HG02852 (cell line): Measurements from ENCODE around the gene SLC18A3.

Source experiments
- ATAC-seq: cut with Tn5 transposase; IDR thresholded peaks from one replicate; pipeline ENCODE4 v1.9.1; 2021; ENCODE audit warnings: mild to moderate bottlenecking, moderate library complexity; ENCODE audit not compliant: unreplicated experiment

SLC18A3 gene

DNA sequence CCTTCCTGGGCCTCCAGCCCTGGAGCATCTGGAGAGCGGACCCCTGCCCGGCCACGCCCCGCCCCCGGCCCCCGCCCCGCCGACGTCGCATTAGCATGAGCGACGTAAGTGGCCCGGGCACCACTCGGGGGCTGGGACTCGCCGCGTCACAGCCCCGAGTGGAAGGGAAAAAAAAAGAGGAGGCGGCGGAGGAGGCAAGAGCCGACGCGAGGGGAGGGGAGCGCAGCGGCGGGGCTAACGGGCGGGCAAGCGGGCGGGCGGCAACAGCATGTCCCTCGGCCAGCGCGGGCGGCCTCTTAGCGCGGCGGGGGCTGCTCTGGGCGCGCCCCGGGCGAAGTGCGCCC lies at the start of gene SLC18A3:
TSS of gene SLC18A3 (plus strand) at position 197 of the 344 bp plus-strand sequence. CDS start 431 bp downstream, outside the sequence.
- ATAC-seq = no peak

DNA sequence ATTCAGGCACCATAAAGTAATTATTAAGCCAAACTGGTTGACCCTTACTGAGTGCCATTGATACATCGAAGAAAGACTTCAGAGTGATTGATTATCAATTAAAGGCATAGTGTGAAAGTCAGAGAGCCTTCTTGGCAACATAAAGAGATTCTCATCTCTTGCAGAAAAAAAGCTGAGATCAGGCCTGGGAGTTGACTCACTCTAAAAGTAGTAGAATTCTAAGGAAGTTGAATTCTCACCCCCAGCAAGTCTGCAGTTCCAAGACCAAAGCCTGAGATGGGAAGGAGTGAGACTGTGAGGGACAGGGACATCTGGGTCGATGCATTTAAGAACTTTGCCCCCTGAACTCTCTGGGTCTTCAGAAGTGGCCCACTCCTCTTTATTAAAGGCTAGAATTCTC lies 49.6 kb upstream of the SLC18A3 start:
- no peak for ATAC-seq

DNA sequence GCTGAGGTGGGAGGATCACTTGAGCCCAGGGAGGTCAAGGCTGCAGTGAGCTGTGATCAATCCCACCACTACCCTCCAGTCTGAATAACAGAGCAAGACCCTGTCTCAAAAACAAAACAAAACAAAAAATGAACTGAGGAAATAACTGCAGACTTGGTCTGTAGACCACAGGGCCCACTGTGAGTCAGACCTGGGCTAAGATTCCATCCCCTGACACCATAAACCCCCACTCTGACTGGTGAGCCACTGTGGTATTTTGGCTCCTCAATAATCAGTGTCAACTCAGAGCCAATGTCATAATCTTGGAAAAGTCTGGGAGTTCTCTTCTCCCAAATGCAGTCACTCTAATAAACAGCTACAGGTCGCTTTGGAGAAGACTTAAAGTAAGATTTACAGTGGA lies 47.2 kb upstream of the SLC18A3 start:
- ATAC-seq = no peak

DNA sequence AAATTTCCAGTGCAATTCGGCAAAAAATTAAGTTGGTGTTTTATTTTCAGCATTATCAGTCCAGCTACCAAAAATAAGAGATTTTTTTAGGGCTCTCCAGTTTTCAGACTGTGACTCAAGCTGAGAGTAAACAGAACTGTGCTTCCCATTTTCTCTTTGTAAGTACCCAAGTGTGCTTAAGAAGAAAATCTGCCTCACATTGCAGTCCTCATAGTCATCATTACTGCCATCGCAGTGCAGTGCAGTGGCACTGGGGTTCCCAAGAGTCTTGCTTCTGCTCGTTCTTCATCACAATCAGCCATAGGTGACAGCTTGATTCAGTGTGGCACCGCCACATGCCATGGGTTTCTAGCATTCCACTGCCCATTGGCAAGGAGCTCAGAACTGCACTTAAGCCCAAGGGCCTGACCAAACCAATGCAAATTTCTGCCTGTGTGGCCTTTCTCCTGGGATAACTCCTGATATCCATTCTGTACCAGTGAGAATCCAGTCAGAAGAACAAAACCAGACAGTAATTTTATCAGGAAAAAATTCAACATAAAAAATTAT lies 45.6 kb upstream of the SLC18A3 start:
- no peak for ATAC-seq

DNA sequence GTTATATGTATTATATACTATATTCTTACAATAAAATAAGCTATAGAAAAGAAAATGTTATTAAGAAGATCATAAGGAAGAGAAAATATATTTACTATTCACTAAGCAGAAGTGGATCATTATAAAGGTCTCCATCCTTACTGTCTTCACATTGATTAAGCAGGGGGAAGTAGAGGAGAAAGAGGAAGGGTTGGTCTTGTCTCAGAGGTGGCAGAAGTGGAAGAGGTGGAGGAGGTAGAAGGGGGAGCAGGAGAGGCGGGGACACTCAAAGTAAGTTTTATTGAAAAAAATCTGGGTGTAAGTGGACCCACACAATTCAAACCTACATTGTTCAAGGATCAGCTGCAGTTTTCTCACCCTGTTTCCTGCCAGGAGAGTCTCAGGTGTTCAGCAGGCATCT lies 42.3 kb upstream of the SLC18A3 start:
- peak; percentile 11 for ATAC-seq

DNA sequence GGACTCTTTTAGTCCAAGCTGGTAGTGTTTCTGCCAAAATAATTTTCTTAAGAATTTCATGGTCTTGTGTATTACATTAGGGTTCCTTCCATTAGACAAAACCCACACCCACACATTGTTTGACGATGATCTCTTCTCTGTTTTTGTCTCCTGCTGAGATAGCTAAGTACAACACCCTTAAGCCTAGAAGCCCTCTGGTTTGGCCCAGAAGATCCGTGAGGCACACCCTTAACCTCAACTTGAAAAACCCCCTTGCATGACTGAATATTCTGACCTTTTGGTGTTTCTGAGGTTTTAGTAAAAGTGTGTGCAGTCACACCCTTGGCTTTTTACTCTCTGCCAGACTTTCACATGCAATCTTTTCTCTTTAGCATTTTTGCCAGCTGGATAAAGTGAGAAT lies 41.9 kb upstream of the SLC18A3 start:
- peak; percentile 80 for ATAC-seq

DNA sequence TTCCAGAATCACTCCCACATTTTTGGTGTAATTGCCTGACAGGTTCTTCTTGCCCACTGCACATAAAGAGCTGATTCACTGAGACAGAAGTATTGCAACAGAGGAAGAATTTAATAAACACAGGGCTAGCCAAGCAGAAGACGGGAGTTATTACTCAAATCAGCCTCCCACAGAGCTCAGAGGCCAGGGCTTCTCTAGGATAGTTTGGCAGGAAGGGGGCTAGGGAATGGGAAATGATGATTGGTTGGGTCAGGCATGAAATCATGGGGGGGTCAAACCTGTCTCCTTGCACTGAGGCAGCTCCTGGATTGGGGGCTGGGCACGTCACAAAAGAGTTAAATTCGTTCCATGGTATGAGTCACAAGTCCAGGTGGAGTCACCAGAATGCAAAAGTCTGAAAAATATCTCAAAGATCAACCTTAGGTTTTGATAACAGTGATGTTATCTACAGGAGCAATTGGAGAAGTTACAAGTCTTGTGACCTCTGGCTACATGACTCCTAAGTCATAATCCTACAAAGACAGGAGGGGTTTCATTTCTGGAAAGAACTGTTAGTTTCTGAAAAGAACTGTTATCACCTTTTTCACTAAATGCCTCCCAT lies 41.0 kb upstream of the SLC18A3 start:
- no peak for ATAC-seq

DNA sequence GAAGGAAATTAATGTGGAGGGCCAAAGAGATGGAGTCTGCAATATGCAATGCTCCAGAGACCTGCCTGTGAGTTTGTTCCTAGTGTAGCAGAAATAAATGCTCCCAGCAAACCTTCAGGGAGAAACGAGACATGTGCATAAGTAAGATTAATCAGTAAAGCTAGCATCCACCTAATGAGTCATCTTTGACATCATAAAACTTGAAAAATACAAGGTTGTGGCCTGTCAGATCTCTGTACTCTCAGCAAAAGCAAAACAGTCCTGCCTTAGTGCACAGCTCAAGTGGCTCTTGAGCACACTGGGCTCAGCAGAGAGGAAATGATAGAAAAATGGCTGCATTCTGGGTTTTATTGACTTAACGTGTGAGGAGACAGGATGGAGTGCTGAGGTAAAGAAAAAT lies 38.7 kb upstream of the SLC18A3 start:
- ATAC-seq = no peak

DNA sequence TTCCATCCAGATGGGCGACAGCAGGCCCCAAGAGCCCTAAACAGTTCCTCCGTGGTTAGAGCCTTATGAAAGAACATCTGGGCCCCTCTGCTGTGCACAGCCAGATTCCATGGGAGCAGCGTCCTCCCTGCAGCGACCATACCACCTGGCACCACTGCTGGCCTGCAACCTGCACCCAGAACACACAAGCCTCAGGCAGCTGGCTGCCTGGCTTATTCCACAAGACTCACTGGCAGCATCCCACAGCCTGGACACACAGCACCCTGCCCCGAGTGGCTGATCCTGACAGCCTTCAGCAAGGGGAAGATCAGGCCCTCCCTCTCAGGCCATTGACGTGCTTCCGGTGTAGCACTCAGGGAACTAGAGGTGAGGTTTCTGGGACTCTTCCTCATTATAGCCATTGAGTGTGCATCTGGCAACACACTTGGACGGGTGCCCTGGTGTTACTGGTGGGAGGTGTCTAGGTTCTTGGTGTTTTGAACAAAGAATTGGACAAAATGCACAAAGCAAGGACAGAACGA lies 37.5 kb upstream of the SLC18A3 start:
- no peak for ATAC-seq

DNA sequence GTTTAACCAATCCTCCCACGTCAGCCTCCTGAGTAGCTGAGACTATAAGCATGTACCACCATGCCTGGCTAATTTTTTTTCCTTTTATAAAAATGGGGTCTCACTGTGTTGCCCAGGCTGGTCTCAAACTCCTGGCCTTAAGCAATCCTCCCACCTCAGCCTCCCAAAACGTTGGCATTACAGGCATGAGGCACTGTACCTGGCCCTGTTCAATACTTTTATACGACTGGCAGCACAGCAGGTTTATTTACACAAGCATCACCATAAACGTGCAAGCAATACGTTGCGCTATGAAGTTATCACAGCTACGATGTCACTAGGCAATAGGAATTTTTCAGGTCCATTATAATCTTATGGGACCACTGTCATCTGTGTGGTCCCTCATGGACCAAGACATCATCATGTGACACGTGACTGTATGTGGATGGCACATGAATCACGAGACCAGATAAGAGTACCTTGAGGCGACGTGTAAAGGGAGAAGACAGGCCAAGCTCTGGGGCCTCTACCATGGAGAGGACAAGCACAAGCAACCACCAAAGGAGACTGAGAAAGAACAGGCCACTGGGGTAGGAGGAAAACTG lies 34.5 kb upstream of the SLC18A3 start:
- no peak for ATAC-seq

DNA sequence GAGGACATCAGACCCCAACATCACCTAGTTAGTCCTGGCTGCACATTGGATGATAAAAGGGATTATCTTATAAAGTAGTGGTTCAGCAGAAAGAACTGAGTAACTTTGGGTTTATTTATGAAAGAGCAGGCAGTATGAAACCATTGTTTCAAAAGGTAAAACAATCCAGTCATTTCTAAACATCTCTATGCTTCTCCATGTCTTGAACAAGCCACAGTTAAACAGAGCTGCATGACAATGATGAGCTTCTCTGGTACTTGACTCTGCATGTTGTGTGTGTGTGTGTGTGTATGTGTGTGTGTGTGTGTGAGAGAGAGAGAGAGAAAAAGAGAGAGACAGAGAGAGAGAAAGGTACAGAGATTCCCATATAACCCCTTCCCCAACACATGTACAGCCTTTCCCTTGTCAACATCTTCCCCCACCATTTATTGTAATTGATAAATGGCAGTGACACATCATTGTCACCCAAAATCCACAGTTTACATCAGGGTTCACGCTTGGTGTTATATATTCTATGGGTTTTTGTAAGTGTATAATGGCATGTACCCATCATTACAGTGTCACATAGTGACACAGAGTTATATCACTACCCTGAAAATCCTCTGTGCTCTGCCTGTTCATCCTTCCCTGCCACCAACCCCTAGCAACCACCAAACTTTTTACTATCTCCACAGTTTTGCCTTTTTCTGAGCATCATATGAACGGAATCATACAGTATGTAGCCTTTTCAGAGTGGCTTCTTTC lies 32.8 kb upstream of the SLC18A3 start:
- peak; percentile 77 for ATAC-seq

DNA sequence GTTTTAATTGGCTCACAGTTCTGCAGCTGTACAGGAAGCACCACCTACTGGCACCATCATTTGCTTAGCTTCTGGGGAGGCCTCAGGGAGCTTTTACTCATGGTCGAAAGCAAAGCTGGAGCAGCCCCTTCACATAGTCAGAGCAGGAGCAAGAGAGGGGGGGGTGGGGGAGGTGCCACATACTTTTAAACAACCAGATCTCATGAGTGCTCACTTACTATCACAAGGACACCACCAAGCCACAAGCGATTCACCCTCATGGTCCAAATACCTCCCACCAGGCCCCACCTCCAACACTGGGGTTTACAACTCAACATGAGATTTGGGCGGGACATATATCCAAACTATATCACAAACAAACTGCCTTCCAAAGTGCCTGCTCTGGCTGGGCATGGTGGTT lies 31.7 kb upstream of the SLC18A3 start:
- no peak for ATAC-seq

DNA sequence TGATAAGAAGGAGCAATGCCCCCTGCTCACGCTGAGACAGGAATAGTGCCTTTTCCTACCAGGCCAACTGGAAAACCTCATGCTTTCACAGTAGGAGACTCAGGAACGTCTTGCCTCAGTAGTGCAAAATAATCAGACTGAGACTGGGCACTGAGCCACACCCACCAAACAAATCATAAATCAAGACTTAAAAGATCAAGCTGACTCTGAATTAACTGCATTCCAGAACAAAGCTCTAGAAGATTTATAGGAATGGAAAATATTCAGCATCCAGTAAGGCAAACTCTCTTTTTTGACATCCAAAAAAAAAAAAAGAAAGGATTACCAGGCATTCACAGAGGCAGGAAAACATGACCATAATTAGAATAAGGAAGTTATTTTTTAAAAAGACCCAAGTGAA lies 30.5 kb upstream of the SLC18A3 start:
- no peak for ATAC-seq

DNA sequence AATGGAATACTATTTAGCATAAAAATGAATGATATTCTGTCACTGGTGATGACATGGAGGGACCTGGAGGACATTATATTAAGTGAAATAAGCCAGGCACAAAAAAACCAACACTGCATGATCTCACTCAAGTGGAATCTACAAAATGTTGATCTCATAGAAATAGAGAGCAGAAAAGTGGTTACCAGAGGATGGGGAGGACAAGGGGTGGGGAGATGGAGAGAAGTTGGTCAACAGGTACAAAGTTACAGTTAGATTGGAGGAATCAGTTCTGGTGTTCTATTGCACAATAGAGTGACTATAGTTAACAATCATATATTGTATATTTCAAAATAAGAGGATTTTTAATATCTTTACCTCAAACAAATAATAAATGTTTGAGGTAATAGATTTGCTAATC lies 24.7 kb upstream of the SLC18A3 start:
- ATAC-seq = no peak

DNA sequence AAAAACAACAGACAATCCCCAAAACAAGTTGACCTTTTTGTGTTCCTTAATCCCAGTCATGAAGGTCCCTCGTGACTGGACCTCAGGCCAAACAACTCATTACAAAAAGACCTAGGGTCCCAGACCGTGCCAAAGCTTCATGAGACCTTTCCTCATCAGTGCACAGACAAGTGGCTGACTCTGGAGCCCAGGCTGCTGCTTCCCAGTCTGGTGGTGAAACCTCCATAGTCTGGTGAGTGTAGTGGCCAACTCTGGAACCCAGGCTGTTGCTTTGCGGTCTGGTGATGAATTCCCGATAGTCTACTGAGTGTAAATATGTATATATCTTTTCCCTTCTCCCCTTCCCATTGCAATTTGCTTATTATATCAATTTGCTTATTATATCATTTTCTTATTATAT lies 22.1 kb upstream of the SLC18A3 start:
- no peak for ATAC-seq

DNA sequence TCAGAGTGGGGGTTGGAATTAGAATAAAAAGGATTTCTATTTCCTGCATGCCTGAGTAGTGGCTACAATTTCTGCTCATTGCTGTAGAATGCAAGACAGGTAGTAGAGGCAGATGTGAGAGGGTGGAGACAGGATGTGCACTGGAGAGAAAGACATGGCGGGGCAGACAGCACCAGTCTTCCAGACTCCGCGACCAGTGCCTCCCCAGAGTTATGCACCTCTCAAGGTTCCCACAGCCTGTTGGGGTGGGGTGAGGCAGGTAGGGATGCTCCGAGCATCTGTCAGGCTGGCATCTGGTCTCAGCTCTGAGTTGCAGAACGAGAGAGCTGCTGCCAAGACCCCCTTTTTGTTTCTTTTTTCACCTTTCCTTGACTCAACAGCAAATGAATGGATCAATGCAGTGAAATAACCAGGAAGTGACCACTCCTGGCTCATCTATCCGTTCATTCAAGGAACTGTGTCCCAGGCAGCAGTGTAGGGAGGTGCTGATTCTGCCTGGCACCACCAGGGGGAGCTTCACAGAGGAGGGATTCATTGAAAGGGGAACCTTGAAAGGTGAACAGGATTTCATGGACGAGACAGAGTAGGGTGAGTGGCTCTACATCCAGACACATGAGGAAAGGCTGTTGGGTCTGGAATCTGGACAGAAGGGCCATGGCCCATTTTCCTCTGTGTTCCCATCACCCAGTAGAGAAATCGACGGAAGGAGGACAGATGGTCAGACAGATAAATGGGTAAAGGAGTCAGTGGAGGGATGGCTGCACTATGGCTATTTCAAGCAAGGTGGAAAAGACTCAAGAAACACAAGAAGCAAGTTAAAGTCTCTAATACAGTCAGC lies 17.2 kb upstream of the SLC18A3 start:
- peak; percentile 89 for ATAC-seq

DNA sequence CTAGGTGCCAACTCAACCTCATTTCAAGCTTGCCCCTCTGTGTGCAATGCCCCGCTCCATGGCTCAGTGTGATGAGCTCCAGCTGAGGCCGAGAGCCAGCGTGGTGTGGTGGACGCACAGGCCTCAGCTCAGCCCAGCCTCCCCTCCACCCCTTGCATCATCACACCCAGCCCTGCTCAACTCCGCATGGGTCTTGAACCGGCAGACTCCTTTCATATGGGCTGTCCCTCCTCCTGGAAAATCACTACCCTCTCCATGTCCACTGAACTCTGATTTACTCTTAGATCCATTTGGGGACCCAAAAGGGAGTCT lies 16.6 kb upstream of the SLC18A3 start:
- ATAC-seq = no peak

DNA sequence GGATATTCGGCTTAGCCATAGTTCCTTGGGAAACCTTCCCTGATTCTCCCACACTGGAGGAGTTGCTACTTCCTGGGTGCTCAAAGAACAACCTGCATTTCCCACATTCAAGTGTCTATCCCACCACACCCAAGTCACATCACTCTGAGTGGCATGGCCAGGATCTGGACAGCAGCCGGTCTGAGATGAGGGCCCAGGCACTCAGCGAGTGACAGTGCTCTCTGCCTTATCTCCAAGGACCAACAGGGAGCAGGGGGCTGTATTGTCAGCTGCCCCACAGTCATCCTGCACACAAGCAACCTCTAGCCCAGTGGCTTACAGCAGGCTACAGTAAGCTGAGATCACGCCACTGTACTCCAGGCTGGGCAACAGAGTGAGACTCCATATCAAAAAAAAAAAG lies 16.1 kb upstream of the SLC18A3 start:
- no peak for ATAC-seq

DNA sequence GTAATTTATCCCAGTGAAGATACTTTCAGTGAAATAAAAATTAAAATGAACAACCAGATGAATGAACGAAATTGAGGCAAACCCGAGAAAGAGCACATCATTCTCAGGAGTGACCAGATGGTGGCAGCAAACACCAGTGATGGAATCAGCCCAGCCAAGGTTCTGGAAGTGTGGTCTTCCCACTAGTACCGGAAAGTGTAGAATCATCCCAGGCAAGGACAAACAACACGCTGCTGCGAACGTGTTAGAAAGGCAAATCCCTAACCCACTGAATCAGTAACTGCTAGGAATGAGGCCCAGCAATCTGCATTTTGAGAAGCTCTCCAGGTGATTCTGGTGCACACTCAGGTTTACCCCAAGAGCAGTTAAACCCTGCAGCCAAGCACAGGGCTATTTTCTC lies 15.5 kb upstream of the SLC18A3 start:
- no peak for ATAC-seq

DNA sequence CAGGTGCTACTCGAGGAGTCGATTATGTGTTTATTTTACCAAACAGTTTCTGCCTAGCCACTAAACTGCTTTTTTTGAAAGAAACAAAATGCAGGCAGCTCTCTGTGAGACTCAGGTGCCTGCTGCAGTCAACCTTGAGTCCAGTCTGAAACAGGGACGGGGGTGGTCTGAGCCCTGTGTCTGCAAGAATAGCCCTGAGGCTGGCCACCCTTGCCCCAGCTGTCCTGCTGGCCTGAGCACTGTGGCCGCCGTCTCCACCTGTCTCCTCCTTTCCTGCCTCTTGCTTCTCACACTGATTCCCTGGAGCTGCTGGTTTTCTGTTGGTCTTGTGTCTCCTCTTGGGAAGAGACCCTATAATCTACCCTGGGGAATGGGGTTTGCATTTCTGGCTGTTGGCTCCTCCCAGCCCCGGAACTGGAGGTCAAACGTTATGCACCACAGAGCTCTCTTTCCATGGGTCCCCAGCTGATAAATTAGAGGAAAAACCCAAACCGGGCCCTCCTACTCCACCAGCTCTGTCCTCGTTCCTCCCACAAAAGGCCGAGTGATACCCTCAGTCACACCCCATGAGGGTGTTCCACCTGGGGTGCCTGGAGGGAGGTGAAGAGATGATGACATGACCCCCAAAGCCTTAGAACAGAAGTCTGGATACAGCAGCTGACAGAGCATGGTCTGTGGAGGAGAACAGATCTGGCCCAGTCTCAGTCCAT lies 15.0 kb upstream of the SLC18A3 start:
- ATAC-seq = no peak
